NCI-H2196 treated with DMSO at 0.1 percent for 48 hours (cell line): ENCODE measurements around the gene FHIT.

Experiments
- DNase-seq: peaks from one replicate; lab custom pipeline; 2025; ENCODE audit not compliant: unreplicated experiment; lab: John Stamatoyannopoulos, UW

The FHIT gene

GRCh38 chr3:59717679-59718205 lies 1533.5 kb downstream of the FHIT start:
- DNase-seq, result no peak

GRCh38 chr3:59714066-59714465 lies 1537.2 kb downstream of the FHIT start:
- no peak for DNase-seq

GRCh38 chr3:59710554-59710953 lies 1540.7 kb downstream of the FHIT start:
- no peak for DNase-seq

- DNase-seq, result no peak
Observed at GRCh38 chr3:59709702-59710553, 1541.3 kb downstream of the FHIT start.

- no peak for DNase-seq
Observed at GRCh38 chr3:59708202-59708601, 1543.0 kb downstream of the FHIT start.

GRCh38 chr3:59704292-59704691 lies 1547.0 kb downstream of the FHIT start:
- DNase-seq, result no peak

GRCh38 chr3:59699648-59700320 lies 1551.5 kb downstream of the FHIT start:
- no peak for DNase-seq
